ENCODE data around the gene DNMT1.

DNMT1 gene

GRCh38 chr19:10104130-10104513 is 90.6 kb downstream of the DNMT1 start:
- Histone ChIP-seq H3K27me3 (ENCODE audit: control insufficient read depth in 1 of 2, insufficient read depth in 2 of 2, low read length in 2 of 2) (no peaks in the 10 kb centered on the region), H3K4me3 (ENCODE audit: low read depth in 1 of 2, low read length in 2 of 2) (no peak overlapping the region), H3K36me3 (ENCODE audit: insufficient read depth, low read length) (peaks cover 15% of the 10 kb centered on the region), H3K9ac (ENCODE audit: low read length) (no peak overlapping the region), H3K27ac (ENCODE audit: low read depth, low read length) (no peak overlapping the region), H3K4me1 (ENCODE audit: insufficient read depth, low read length) (peaks cover 16% of the 10 kb centered on the region), H3K9me3 (ENCODE audit: low read length) (no peaks in the 10 kb centered on the region)

- no peaks in the 10 kb centered on the region for H3K9me3 ChIP-seq (ENCODE audit: low read length)
- no peak overlapping the region for H3K4me3 ChIP-seq (ENCODE audit: low read depth in 1 of 2, low read length in 2 of 2)
- peaks cover 16% of the 10 kb centered on the region for H3K4me1 ChIP-seq (ENCODE audit: insufficient read depth, low read length)
- no peak overlapping the region for H3K27ac ChIP-seq (ENCODE audit: low read depth, low read length)
- peaks cover 4% of the 10 kb centered on the region for H3K36me3 ChIP-seq (ENCODE audit: insufficient read depth, low read length)
- no peak overlapping the region for H3K9ac ChIP-seq (ENCODE audit: low read length)
- H3K27me3 ChIP-seq (ENCODE audit: control insufficient read depth in 1 of 2, insufficient read depth in 2 of 2, low read length in 2 of 2), result no peaks in the 10 kb centered on the region
Observed at GRCh38 chr19:10102787-10103236, 91.9 kb downstream of the DNMT1 start.

- Histone ChIP-seq H3K9me3 (ENCODE audit: low read length) (no peaks in the 10 kb centered on the region), H3K4me3 (ENCODE audit: low read depth in 1 of 2, low read length in 2 of 2) (no peak overlapping the region), H3K9ac (ENCODE audit: low read length) (no peak overlapping the region), H3K4me1 (ENCODE audit: insufficient read depth, low read length) (peaks cover under 1% of the 10 kb centered on the region), H3K27ac (ENCODE audit: low read depth, low read length) (no peak overlapping the region), H3K27me3 (ENCODE audit: control insufficient read depth in 1 of 2, insufficient read depth in 2 of 2, low read length in 2 of 2) (no peaks in the 10 kb centered on the region), H3K36me3 (ENCODE audit: insufficient read depth, low read length) (no peaks in the 10 kb centered on the region)
Observed at GRCh38 chr19:10100163-10100785, 94.5 kb downstream of the DNMT1 start.

- H3K4me3 ChIP-seq (ENCODE audit: low read depth in 1 of 2, low read length in 2 of 2), result peak overlapping the region; percentile 27 to 56
- H3K27ac ChIP-seq (ENCODE audit: low read depth, low read length), result peak overlapping the region; percentile 52
- H3K9ac ChIP-seq (ENCODE audit: low read length), result no peak overlapping the region
Observed at GRCh38 chr19:10096615-10096963, 98.2 kb downstream of the DNMT1 start.

GRCh38 chr19:10095948-10096614 is 98.7 kb downstream of the DNMT1 start:
- Histone ChIP-seq H3K4me1 (ENCODE audit: insufficient read depth, low read length) (no peaks in the 10 kb centered on the region), H3K9me3 (ENCODE audit: low read length) (no peaks in the 10 kb centered on the region), H3K36me3 (ENCODE audit: insufficient read depth, low read length) (no peaks in the 10 kb centered on the region), H3K9ac (ENCODE audit: low read length) (no peak overlapping the region), H3K27me3 (ENCODE audit: control insufficient read depth in 1 of 2, insufficient read depth in 2 of 2, low read length in 2 of 2) (no peaks in the 10 kb centered on the region), H3K27ac (ENCODE audit: low read depth, low read length) (peak overlapping the region; percentile 72), H3K4me3 (ENCODE audit: low read depth in 1 of 2, low read length in 2 of 2) (peak overlapping the region; percentile 27 to 56)

More at GRCh38 chr19:10096615-10096963, 98.2 kb downstream of the DNMT1 start:
- Histone ChIP-seq H3K4me1 (ENCODE audit: insufficient read depth, low read length) (no peaks in the 10 kb centered on the region), H3K9me3 (ENCODE audit: low read length) (no peaks in the 10 kb centered on the region), H3K36me3 (ENCODE audit: insufficient read depth, low read length) (no peaks in the 10 kb centered on the region), H3K27me3 (ENCODE audit: control insufficient read depth in 1 of 2, insufficient read depth in 2 of 2, low read length in 2 of 2) (no peaks in the 10 kb centered on the region)

GRCh38 chr19:10095622-10095947 is 99.2 kb downstream of the DNMT1 start:
- no peaks in the 10 kb centered on the region for H3K9me3 ChIP-seq (ENCODE audit: low read length)
- H3K36me3 ChIP-seq (ENCODE audit: insufficient read depth, low read length), result no peaks in the 10 kb centered on the region
- peak overlapping the region; percentile 72 for H3K27ac ChIP-seq (ENCODE audit: low read depth, low read length)
- no peaks in the 10 kb centered on the region for H3K27me3 ChIP-seq (ENCODE audit: control insufficient read depth in 1 of 2, insufficient read depth in 2 of 2, low read length in 2 of 2)
- no peak overlapping the region for H3K4me3 ChIP-seq (ENCODE audit: low read depth in 1 of 2, low read length in 2 of 2)
- no peak overlapping the region for H3K9ac ChIP-seq (ENCODE audit: low read length)
- no peaks in the 10 kb centered on the region for H3K4me1 ChIP-seq (ENCODE audit: insufficient read depth, low read length)

GRCh38 chr19:10093295-10094186 is 101.2 kb downstream of the DNMT1 start:
- H3K27ac ChIP-seq (ENCODE audit: low read depth, low read length), result no peak overlapping the region
- peaks cover 6% of the 10 kb centered on the region for H3K36me3 ChIP-seq (ENCODE audit: insufficient read depth, low read length)
- H3K27me3 ChIP-seq (ENCODE audit: control insufficient read depth in 1 of 2, insufficient read depth in 2 of 2, low read length in 2 of 2), result no peaks in the 10 kb centered on the region
- no peaks in the 10 kb centered on the region for H3K4me1 ChIP-seq (ENCODE audit: insufficient read depth, low read length)
- H3K9me3 ChIP-seq (ENCODE audit: low read length), result no peaks in the 10 kb centered on the region
- H3K4me3 ChIP-seq (ENCODE audit: low read depth in 1 of 2, low read length in 2 of 2), result no peak overlapping the region
- no peak overlapping the region for H3K9ac ChIP-seq (ENCODE audit: low read length)

- Histone ChIP-seq H3K4me3 (ENCODE audit: low read depth in 1 of 2, low read length in 2 of 2) (no peak overlapping the region), H3K9ac (ENCODE audit: low read length) (no peak overlapping the region), H3K36me3 (ENCODE audit: insufficient read depth, low read length) (peaks cover 6% of the 10 kb centered on the region), H3K27me3 (ENCODE audit: control insufficient read depth in 1 of 2, insufficient read depth in 2 of 2, low read length in 2 of 2) (no peaks in the 10 kb centered on the region), H3K9me3 (ENCODE audit: low read length) (no peaks in the 10 kb centered on the region), H3K4me1 (ENCODE audit: insufficient read depth, low read length) (no peaks in the 10 kb centered on the region), H3K27ac (ENCODE audit: low read depth, low read length) (no peak overlapping the region)
Observed at GRCh38 chr19:10092648-10093294, 102.0 kb downstream of the DNMT1 start.

- no peaks in the 10 kb centered on the region for H3K27me3 ChIP-seq (ENCODE audit: control insufficient read depth in 1 of 2, insufficient read depth in 2 of 2, low read length in 2 of 2)
- H3K9me3 ChIP-seq (ENCODE audit: low read length), result no peaks in the 10 kb centered on the region
- H3K27ac ChIP-seq (ENCODE audit: low read depth, low read length), result no peak overlapping the region
- H3K36me3 ChIP-seq (ENCODE audit: insufficient read depth, low read length), result peaks cover 6% of the 10 kb centered on the region
- peaks cover 3% of the 10 kb centered on the region for H3K4me1 ChIP-seq (ENCODE audit: insufficient read depth, low read length)
- no peak overlapping the region for H3K4me3 ChIP-seq (ENCODE audit: low read depth in 1 of 2, low read length in 2 of 2)
- H3K9ac ChIP-seq (ENCODE audit: low read length), result no peak overlapping the region
Observed at GRCh38 chr19:10091895-10092641, 102.7 kb downstream of the DNMT1 start.

- Histone ChIP-seq H3K36me3 (ENCODE audit: insufficient read depth, low read length) (peaks cover 6% of the 10 kb centered on the region), H3K9me3 (ENCODE audit: low read length) (no peaks in the 10 kb centered on the region), H3K4me3 (ENCODE audit: low read depth in 1 of 2, low read length in 2 of 2) (no peak overlapping the region), H3K4me1 (ENCODE audit: insufficient read depth, low read length) (peaks cover 4% of the 10 kb centered on the region), H3K9ac (ENCODE audit: low read length) (no peak overlapping the region), H3K27ac (ENCODE audit: low read depth, low read length) (no peak overlapping the region), H3K27me3 (ENCODE audit: control insufficient read depth in 1 of 2, insufficient read depth in 2 of 2, low read length in 2 of 2) (no peaks in the 10 kb centered on the region)
Observed at GRCh38 chr19:10091370-10091687, 103.4 kb downstream of the DNMT1 start.
